HG03103 (cell line): ENCODE measurements around the gene ASIC5.
A peak's percentile ranks its signal among the peaks of the same experiment; 100 is the strongest.

Experiments used
- ATAC-seq: cut with Tn5 transposase; IDR thresholded peaks from one replicate; pipeline ENCODE4 v1.9.1; 2021; ENCODE audit warnings: low read depth; ENCODE audit not compliant: unreplicated experiment

Gene ASIC5

GRCh38 chr4:155883895-155884294, 17.8 kb upstream of the ASIC5 start:
- ATAC-seq = no peak

- ATAC-seq = no peak
Observed at GRCh38 chr4:155881555-155881954, 15.5 kb upstream of the ASIC5 start.

- no peak for ATAC-seq
Observed at GRCh38 chr4:155879767-155880166, 13.7 kb upstream of the ASIC5 start.

DNA sequence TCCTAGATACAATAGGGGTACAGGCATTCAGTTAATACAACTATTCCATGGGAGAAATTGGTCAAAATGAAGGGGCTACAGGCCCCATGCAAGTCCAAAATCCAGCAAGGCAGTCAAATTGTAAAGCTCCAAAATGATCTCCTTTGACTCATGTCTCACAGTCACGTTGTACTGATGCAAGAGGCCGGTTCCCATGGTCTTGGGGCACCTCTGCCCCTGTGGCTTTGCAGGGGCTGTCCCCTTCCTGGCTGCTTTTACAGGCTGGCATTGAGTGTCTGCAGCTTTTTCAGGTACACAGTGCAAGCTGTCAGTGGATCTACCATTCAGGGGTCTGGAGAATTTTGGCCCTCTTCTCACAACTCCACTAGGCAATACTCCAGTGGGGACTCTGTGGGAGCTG, 12.5 kb upstream of the ASIC5 start:
- no peak for ATAC-seq

- ATAC-seq = no peak
Observed at GRCh38 chr4:155877971-155878370, 11.9 kb upstream of the ASIC5 start.

DNA sequence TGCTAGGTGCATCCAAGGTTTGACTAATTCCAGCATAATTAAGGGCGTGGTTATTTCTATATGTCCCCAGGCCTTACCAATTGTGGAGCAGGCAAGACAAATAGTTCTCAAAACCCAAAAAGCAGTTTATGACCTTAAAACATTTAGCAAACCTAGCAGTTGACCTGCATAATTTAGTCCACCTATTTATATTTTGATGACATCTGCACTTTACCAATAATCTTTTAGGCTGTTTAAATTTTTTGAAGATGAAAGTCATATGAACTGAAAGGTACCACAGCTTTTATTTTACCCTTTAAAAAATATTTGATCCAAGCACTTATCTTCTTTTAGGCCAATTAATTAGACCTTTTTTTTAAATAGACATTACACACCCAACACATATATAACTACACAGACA, 9.8 kb upstream of the ASIC5 start:
- ATAC-seq = no peak

DNA sequence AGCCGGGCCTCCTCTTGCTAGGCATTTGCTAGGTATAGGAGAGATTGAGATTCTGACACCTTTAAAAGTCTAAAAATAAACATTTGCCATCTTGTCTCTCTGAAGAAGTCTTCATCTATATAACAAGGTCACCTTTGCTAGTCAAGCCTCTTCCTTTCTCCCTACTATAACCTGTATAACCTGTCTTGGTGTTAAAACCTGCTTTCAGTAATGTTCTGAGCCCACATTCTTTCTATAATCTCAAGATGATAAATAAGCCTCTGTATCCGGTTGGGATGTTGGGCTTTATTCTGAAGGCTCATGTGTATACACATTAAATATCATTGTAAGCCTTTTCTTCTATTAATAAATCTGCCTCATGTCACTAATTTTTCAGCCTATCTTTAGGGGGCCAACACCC, 10.2 kb downstream of the ASIC5 start:
- no peak for ATAC-seq

DNA sequence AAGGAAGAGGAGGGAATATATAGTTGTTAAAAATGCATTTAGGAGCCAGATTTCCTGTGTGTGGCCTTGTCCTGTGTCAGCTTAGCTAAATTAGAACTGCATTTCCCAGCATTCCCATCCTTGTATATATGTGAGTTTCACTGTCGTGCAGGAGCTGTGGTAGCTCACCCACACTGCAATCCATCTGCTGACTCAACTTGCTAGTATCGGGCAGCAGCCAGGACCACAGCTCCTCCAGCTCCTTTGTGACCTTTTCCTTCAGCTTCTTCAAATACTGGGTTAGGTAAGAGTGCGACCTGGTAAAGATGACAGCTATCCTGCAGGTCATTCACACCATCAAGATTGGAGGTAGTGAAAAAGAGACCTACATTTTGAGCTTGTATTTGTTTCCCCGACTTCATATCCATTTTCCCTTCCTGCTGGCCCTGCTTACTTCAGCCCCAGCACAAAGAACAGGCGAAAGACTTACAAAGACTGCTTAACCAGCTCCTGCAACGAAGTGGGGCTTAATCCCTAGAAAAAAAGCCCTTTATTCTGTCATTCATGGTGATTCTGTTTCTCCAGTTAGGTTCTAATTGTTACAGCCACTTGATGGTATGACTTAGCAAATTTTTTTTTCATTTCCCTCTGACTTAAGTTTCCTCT, 11.4 kb downstream of the ASIC5 start:
- ATAC-seq = no peak

DNA sequence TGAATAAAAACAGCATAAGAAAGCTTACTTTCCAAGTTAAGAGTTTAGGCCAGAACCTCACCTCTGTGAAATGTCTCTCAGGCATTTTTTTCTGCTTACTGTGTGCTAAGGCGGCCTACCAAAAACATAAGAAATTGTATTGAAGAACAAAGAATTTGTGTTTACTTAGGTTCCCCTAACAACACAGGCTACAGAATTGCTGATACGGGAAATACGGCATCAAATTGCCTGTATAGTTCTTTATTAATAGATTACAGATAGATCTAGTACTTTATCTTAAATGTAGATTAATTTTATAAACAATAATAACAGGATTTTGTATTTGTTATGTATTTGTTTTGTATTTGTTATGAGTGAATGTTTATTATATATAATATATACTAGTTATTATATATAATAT, 12.9 kb downstream of the ASIC5 start:
- ATAC-seq = no peak

- no peak for ATAC-seq
Observed at GRCh38 chr4:155849042-155849441, 17.0 kb downstream of the ASIC5 start.

GRCh38 chr4:155846929-155847328, 19.1 kb downstream of the ASIC5 start:
- ATAC-seq = no peak

DNA sequence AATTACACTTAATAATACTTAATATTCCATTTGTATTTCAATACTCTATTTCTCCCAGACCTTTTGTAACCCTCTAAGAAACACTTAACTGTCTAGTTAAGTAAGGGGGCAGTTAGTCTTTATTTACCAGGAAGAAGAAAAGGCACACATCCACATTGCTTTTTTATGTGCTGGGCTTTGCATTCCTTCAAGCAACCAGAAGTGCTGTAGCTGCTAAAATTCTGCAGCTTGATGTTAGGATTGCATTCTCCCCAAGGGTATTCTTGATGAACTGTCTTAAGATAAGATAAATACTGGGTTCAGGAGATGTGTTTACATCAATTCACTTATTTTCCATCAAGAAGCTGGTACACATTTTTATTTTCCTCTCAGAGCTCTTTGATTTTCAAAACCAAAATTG, 24.0 kb downstream of the ASIC5 start:
- ATAC-seq = no peak

GRCh38 chr4:155837203-155837796, 28.8 kb downstream of the ASIC5 start:
- no peak for ATAC-seq

GRCh38 chr4:155832664-155833063, 33.4 kb downstream of the ASIC5 start:
- no peak for ATAC-seq

DNA sequence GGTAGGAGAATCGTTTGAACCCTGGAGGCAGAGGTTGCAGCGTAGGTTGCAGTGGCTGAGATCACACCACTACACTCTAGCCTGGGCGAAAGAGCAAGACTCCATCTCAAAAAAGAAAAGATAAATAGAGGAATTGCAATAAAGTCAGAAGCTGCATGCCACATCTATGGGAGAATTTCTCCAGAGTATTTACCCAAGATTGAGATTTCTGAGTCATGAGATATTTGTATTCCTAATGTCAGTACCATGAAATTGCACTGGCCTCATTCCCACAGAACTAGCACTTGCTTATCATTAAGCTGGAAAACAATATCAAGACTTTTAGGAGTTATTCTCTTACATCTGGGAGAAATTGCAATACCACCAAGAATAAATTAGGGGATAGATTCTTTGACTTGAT, 37.4 kb downstream of the ASIC5 start:
- no peak for ATAC-seq

DNA sequence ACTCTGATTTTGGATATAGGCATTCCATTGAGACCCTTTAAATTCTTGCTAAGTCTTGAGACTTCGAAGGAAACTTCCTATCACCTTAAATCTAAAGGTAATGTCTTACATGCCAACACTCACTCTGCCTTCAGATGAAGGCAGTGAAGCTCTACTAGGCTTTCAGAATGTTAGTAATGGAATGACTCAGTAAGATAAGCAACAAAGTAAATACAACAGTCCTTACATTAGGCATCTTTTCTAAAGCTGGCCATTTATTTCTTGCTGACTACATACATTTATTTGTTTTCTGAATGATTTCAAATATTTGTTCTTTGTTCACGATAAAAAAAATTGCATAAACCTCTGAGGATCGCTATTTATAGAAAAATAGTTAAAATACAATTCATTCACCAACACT, 43.5 kb downstream of the ASIC5 start:
- no peak for ATAC-seq

DNA sequence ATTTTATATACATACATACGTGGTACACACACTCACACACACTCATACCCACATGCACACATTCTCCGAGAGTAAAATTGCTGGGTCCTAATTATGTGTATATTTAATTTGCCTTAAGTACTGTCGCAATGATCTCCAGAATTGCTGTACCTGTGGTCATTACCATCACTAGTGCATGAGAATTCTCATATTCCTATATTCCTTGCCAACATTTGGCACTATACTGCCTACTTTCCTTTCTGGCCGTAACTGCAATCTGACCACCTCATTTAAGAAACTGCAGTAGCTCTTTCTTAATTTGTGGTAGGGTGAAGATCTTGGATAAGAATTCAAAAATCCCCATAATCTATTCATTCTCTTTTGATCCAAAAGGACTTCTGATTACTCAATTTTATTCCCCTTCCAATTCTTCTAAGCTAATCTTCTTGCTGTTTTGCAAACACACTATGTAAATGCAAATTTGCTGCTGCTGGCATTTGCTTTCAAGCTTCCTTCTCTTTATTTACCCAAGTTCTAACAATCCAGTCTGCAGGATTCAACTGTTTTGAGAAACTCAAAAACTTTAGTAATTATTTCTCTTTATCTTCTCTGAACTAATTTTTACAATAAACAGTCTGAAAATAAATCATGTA, 45.1 kb downstream of the ASIC5 start:
- no peak for ATAC-seq

GRCh38 chr4:155819066-155819465, 47.0 kb downstream of the ASIC5 start:
- no peak for ATAC-seq

DNA sequence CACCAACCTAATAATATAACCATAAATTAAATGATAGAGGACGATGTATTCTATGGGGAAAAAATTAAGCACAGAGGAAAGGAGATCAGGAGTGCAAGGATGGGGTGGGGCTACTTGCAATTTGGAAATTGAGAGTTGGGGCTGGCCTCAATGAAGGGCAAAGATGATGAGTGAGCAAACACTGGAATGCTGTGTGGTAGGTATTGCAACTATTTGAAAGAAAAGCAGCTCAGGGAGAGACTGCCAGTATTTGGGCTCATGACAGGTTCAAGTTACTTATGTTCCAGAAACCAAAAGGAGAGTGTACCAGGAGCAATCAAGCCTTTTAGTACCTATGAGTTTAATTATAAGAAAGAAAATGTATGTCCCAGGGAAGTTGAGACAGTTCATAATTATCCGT, 47.4 kb downstream of the ASIC5 start:
- ATAC-seq = no peak

DNA sequence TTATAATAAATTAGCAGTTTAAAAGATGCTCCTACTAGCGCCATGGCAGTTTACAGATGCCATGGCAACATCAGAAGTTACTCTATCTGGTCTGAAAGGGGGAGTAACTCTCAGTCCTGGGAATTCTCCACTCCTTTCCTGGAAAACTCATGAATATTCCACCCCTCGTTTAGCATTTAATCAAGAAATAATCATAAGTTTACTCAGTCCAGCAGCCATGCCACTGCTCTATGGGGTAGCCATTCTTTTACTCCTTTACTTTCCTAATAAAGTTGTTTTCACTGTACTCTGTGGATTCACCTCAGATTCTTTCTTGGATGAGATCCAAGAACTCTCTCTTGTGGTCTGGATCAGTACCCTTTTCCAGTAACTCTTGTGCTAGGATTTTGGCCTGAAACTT, 55.0 kb downstream of the ASIC5 start:
- no peak for ATAC-seq

DNA sequence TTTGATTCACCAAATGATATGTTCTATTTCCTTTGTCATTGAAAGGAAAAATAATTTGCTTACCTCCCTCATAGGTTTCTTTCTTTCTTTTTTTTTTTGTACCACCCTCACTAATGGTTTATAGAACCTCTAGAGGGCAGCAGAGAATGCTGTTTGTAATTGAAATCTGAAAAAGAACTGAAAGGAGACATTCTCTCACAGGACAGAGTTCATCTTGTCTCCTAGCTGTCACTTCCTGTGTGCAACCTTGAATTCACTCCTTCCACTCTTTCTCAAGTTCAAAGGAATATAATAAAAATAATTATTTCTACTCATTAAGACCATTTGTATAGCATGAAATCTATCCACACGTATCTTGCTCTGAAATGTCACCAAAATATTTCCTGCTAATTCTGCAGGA, 56.2 kb downstream of the ASIC5 start:
- ATAC-seq = peak; percentile 97

DNA sequence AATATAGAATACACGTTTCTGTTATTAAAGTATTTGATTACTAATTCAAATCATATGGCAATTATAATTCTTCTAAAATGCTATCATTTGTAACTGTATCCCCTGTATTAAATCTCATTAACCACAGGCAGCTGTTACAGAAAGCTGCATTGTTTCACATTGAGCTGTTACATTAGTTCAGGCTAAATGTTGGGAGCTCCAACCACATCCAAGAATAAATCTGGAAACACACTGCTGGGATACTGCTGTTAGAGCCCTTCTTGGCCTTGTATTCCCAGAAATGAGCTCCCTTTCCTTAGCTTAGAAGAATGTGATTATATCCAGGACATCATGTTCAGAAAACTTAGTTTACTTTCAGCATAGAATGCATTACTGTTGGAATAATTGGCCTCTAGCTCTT, 59.1 kb downstream of the ASIC5 start:
- ATAC-seq = no peak
